ENCODE results near the gene TAF3. TPM values are rescaled to one million over a fixed set of nuclear protein-coding genes. Genes with fewer than 3 reads are reported as not detected.

TAF3 gene
- total and polyA plus RNA-seq, 2 experiments from 2014 or later = 4.1 to 6.4 TPM

DNA sequence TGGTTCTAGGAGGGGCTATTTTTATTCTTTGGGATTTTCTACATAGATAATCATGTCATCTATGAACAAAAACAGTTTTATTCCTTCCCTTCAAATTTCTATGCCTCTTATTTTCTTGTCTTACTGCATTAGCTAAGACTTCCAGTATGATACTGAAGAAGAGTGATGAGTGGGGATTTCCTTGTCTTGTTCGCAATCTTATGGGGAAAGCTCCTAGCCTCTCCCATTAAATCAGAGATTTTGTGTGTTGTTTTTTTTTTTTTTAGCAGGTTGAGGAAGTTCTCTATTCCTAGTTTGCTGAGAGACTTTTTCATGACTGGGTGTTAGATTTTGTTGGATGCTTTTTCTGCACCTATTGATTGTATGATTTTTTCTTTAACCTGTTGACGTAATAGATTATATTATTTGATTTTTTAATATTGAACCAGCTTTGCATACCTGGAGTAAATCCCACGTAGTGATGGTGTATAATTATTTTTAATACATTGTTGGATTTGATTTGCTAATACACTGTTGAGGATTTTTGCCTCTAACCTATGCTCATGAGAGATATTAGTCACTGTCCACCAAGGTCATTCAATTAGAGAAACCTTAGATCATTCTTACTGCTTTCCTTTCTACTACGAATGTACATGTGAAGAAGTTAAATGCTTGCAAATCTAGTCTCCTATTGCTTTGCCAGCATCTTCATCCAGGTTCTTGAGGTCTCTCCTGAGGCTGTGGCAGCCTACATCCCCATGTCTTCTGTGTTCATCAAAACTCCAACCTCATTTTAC, 23.9 kb upstream of the TAF3 start:
- H3K36me3 ChIP-seq (replicated peaks; ENCODE audit: insufficient read depth, low read depth) = no peaks in the 10 kb centered on the region
- H3K9me3 ChIP-seq (ENCODE audit: low read depth) = no peaks in the 10 kb centered on the region
- no peaks in the 10 kb centered on the region for H3K27me3 ChIP-seq
- H4K20me1 ChIP-seq (ENCODE audit: insufficient read depth, poor library complexity, severe bottlenecking) = peaks cover 64% of the 10 kb centered on the region
- 87% methylated on average over 4 of the region's 4 CpGs for WGBS (ENCODE audit: low lambda C conversion rate, missing lambda C conversion rate)
- DNase-seq (ENCODE audit: low spot score) = no peak
- peaks cover 13% of the 10 kb centered on the region for H3K4me1 ChIP-seq (ENCODE audit: insufficient read depth)
- H2AFZ ChIP-seq = no peak overlapping the region
- H3K79me2 ChIP-seq = peaks cover 91% of the 10 kb centered on the region
- no peaks in the 10 kb centered on the region for H3K9me2 ChIP-seq (replicated peaks; ENCODE audit: insufficient read depth)
- no peak overlapping the region for H3K4me3 ChIP-seq
- H3K4me2 ChIP-seq = no peak overlapping the region
- no peak overlapping the region for H3K27ac ChIP-seq
- TF ChIP-seq, protein P1, sequence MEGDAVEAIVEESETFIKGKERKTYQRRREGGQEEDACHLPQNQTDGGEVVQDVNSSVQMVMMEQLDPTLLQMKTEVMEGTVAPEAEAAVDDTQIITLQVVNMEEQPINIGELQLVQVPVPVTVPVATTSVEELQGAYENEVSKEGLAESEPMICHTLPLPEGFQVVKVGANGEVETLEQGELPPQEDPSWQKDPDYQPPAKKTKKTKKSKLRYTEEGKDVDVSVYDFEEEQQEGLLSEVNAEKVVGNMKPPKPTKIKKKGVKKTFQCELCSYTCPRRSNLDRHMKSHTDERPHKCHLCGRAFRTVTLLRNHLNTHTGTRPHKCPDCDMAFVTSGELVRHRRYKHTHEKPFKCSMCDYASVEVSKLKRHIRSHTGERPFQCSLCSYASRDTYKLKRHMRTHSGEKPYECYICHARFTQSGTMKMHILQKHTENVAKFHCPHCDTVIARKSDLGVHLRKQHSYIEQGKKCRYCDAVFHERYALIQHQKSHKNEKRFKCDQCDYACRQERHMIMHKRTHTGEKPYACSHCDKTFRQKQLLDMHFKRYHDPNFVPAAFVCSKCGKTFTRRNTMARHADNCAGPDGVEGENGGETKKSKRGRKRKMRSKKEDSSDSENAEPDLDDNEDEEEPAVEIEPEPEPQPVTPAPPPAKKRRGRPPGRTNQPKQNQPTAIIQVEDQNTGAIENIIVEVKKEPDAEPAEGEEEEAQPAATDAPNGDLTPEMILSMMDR (IDR thresholded peaks at IDR 0.05; ENCODE audit: poor library complexity) = no peak
- TF ChIP-seq EZH2phosphoT487 (IDR thresholded peaks at IDR 0.05; ENCODE audit: low read depth, severe bottlenecking, unreplicated experiment) (no peak), EZH2 (IDR thresholded peaks at IDR 0.05; ENCODE audit: borderline replicate concordance) (no peak)

DNA sequence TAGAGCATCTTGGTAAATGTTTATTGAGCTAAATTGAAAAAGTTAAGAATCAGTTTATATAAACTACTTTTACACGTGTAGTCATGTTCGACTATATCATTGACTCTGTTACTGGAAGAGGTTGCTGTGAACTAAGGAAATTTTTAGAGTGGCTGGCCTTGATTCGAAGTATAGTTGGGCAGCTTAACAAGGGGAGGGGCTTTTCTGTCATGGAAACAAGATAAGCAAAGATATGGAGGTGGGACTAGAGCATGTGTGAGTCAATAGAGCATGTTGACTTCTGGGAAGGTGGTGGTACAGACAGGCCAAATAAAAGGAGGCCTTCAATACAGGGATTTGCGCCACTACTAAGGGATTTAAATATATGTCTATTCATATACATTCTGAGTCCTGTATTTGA, 22.7 kb upstream of the TAF3 start:
- Histone ChIP-seq H3K27me3 (no peaks in the 10 kb centered on the region), H3K4me1 (ENCODE audit: insufficient read depth) (peaks cover 1% of the 10 kb centered on the region), H3K79me2 (peaks cover 82% of the 10 kb centered on the region), H3K9me2 (replicated peaks; ENCODE audit: insufficient read depth) (no peaks in the 10 kb centered on the region), H3K27ac (peak overlapping the region; percentile 31), H3K9me3 (ENCODE audit: low read depth) (no peaks in the 10 kb centered on the region), H3K4me3 (no peak overlapping the region), H4K20me1 (ENCODE audit: insufficient read depth, poor library complexity, severe bottlenecking) (peaks cover 52% of the 10 kb centered on the region), H3K4me2 (peak overlapping the region; percentile 38), H2AFZ (no peak overlapping the region), H3K36me3 (replicated peaks; ENCODE audit: insufficient read depth, low read depth) (no peaks in the 10 kb centered on the region)
- WGBS (ENCODE audit: low lambda C conversion rate, missing lambda C conversion rate) = 39% methylated on average over 4 of the region's 4 CpGs
- peak; percentile 75 for DNase-seq (ENCODE audit: low spot score)
- no peak for TF ChIP-seq EZH2 (IDR thresholded peaks at IDR 0.05; ENCODE audit: borderline replicate concordance)
- TF ChIP-seq, protein P1 (IDR thresholded peaks at IDR 0.05; ENCODE audit: poor library complexity) = no peak
- TF ChIP-seq EZH2phosphoT487 (IDR thresholded peaks at IDR 0.05; ENCODE audit: low read depth, severe bottlenecking, unreplicated experiment) = no peak

DNA sequence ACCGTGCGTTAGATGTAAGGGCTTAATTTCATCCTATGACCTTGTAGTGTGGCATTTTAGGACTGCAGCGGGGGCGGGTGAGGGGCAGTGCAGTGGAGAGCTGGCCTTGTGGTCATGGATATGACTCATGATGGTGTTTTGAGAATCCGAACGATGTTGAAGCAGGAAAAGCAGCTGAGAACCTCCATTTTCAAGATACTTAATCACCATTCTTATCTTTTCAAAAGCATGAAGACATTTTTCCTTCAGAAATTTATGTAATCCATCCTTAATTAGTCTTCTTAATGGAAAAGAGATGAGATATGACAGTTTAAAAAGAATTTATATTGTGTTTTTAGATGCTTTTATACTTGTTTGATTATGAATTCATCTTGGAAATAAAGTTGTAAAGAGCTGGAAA, 20.7 kb upstream of the TAF3 start:
- no peaks in the 10 kb centered on the region for H3K9me3 ChIP-seq (ENCODE audit: low read depth)
- no peak overlapping the region for H2AFZ ChIP-seq
- DNase-seq (ENCODE audit: low spot score) = peak; percentile 43
- no peaks in the 10 kb centered on the region for H3K9me2 ChIP-seq (replicated peaks; ENCODE audit: insufficient read depth)
- TF ChIP-seq, protein P1 (IDR thresholded peaks at IDR 0.05; ENCODE audit: poor library complexity) = no peak
- no peak for TF ChIP-seq EZH2phosphoT487 (IDR thresholded peaks at IDR 0.05; ENCODE audit: low read depth, severe bottlenecking, unreplicated experiment)
- TF ChIP-seq EZH2 (IDR thresholded peaks at IDR 0.05; ENCODE audit: borderline replicate concordance) = no peak
- peaks cover 33% of the 10 kb centered on the region for H4K20me1 ChIP-seq (ENCODE audit: insufficient read depth, poor library complexity, severe bottlenecking)
- H3K27me3 ChIP-seq = no peaks in the 10 kb centered on the region
- peak overlapping the region; percentile 49 for H3K27ac ChIP-seq
- 75% methylated on average over 6 of the region's 6 CpGs for WGBS (ENCODE audit: low lambda C conversion rate, missing lambda C conversion rate)
- peaks cover 63% of the 10 kb centered on the region for H3K79me2 ChIP-seq
- H3K4me1 ChIP-seq (ENCODE audit: insufficient read depth) = no peaks in the 10 kb centered on the region
- no peaks in the 10 kb centered on the region for H3K36me3 ChIP-seq (replicated peaks; ENCODE audit: insufficient read depth, low read depth)
- no peak overlapping the region for H3K4me2 ChIP-seq
- no peak overlapping the region for H3K4me3 ChIP-seq

All from hepatocyte (in vitro differentiated cells).